ENCODE measurements around the gene MTERF1. TPM values are rescaled to one million over a fixed set of nuclear protein-coding genes. Genes with fewer than 3 reads are reported as not detected.
A peak's percentile ranks its signal among the peaks of the same experiment; 100 is the strongest.

Gene MTERF1
- total RNA-seq, 1 experiment from 2014 or later: 19.8 TPM

DNA sequence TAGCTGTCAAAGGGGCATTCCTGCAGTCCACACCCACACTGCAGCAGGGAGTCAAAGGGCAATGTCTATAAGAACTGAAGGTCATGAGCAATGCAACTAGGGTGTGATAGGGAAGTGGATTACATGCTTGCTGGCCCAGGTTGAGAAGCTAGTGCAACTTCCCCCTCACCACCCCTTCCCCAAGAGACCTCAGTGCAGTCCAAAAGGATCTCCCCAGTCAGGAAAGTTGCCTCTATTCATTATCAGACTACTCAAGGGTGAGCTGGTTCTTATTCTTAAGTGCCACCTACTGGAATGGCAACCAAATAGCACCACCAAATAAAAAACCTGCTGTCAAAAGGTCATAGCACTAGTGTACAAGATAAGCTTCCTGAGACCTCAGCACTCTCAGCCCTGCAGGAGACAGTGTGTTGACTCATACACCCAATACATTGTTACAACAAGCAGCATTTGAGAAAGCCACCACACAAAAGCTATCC lies 28.2 kb downstream of the MTERF1 start:
- no peak overlapping the region for H3K27ac Mint-ChIP-seq
- H3K27me3 ChIP-seq (ENCODE audit: insufficient read depth, low read length): no peaks in the 10 kb centered on the region
- no peaks in the 10 kb centered on the region for H4K20me1 ChIP-seq (ENCODE audit: control insufficient read depth, insufficient read depth, insufficient read length)
- H2BK5ac ChIP-seq (ENCODE audit: insufficient read length, low read length): no peak overlapping the region
- peaks cover 9 to 14% of the 10 kb centered on the region in 2 experiments; a peak in 3 of 4 replicates for H3K4me1 Mint-ChIP-seq
- H3K23me2 ChIP-seq (ENCODE audit: insufficient read length, low read depth, low read length, poor library complexity, severe bottlenecking): no peaks in the 10 kb centered on the region
- no peak overlapping the region for H2BK12ac ChIP-seq (ENCODE audit: insufficient read length, low read depth, low read length)
- H2BK20ac ChIP-seq (ENCODE audit: low read depth, low read length, poor library complexity, severe bottlenecking): no peak overlapping the region
- peaks cover 7 to 8% of the 10 kb centered on the region in 2 experiments; a peak in 4 of 5 replicates for H3K9me3 Mint-ChIP-seq
- H4K5ac ChIP-seq (ENCODE audit: insufficient read length, low read depth, low read length): no peak overlapping the region
- peaks cover 0 to 7% (median 0%) of the 10 kb centered on the region in 3 experiments; a peak in 1 of 7 replicates for H3K36me3 Mint-ChIP-seq (ENCODE audit: insufficient read depth in 1 of 3, low read depth in 3 of 3)
- H2AFZ ChIP-seq (ENCODE audit: low read length): no peak overlapping the region
- no peak overlapping the region for H2AK5ac ChIP-seq (ENCODE audit: insufficient read length, low read length)
- no peak overlapping the region for H3K9ac ChIP-seq (ENCODE audit: extremely low read depth, insufficient read length, low read length)
- no peaks in the 10 kb centered on the region; the same call in 1 of the 2 replicates for H3K27me3 Mint-ChIP-seq (ENCODE audit: low read depth)
- peak; percentile 65 for TF ChIP-seq CTCF (conservative IDR thresholded peaks at IDR 0.05)
- no peak overlapping the region for H3K18ac ChIP-seq (ENCODE audit: insufficient read length, low read depth, low read length)
- H4K91ac ChIP-seq (ENCODE audit: insufficient read length, low read depth, low read length): no peak overlapping the region
- no peak overlapping the region for H3K27ac ChIP-seq (ENCODE audit: insufficient read length, low read depth, low read length)
- no peaks in the 10 kb centered on the region for H3K9me3 ChIP-seq (ENCODE audit: control insufficient read depth, low read depth, low read length)
- no peak overlapping the region for H3K56ac ChIP-seq (ENCODE audit: insufficient read length, low read depth, low read length)
- H2BK15ac ChIP-seq (ENCODE audit: low read depth, low read length): no peak overlapping the region
- no peaks in the 10 kb centered on the region for H3K79me2 ChIP-seq (ENCODE audit: insufficient read depth, low read length)
- H3K4ac ChIP-seq (ENCODE audit: low read depth, low read length): no peak overlapping the region
- H3T11ph ChIP-seq (ENCODE audit: low read length): no peak overlapping the region
- H3K14ac ChIP-seq (ENCODE audit: insufficient read depth, low read length): no peak overlapping the region
- H3K4me2 ChIP-seq (ENCODE audit: insufficient read depth, insufficient read length, low read length): no peak overlapping the region
- H4K8ac ChIP-seq (replicated peaks; ENCODE audit: insufficient read length, low read depth, low read length): no peak overlapping the region
- no peak overlapping the region for H2BK120ac ChIP-seq (ENCODE audit: low read depth, low read length, poor library complexity, severe bottlenecking)
- no peaks in the 10 kb centered on the region for H3K4me1 ChIP-seq (ENCODE audit: insufficient read depth, low read length)
- no peak overlapping the region for H3K23ac ChIP-seq (ENCODE audit: insufficient read length, low read depth, low read length)
- H3K4me3 Mint-ChIP-seq: no peak overlapping the region
- no peaks in the 10 kb centered on the region for H3K79me1 ChIP-seq (ENCODE audit: insufficient read depth, low read depth, low read length, poor library complexity, severe bottlenecking)
- peak; percentile 27 for DNase-seq

Measured in H9 (cell line).